K562 (cell line): ENCODE results near the gene CYB561A3. TPM values are rescaled to one million over a fixed set of nuclear protein-coding genes. Genes with fewer than 3 reads are reported as not detected.

Source experiments
- AFF1 ChIP-seq, 2 experiments: fragments of 450-650 bp; IDR thresholded peaks; 2 replicates each; pipeline ENCODE4 v1.6.1; 2018; ENCODE audit warnings: mild to moderate bottlenecking in 2 of 2, low read depth in 1 of 2; ENCODE audit not compliant: partially characterized antibody in 2 of 2
- E2F4 ChIP-seq: sonication (generic); formaldehyde crosslinking; IDR thresholded peaks from 2 replicates; pipeline ENCODE4 v1.8.0; 2022; ENCODE audit warnings: mild to moderate bottlenecking, low read depth, missing genetic modification reagents
- MGA ChIP-seq: fragments of 450-650 bp; IDR thresholded peaks from 2 replicates; pipeline ENCODE4 v1.6.1; 2016; ENCODE audit warnings: mild to moderate bottlenecking, moderate library complexity
- RFX1 ChIP-seq: fragments of 450-650 bp; IDR thresholded peaks from 2 replicates; pipeline ENCODE4 v1.6.1; 2016; ENCODE audit warnings: mild to moderate bottlenecking, moderate library complexity
- SP2 ChIP-seq: IDR thresholded peaks from 2 replicates; pipeline ENCODE4 v1.6.1; 2011; ENCODE audit warnings: mild to moderate bottlenecking, low read depth, low read length, moderate library complexity; ENCODE audit not compliant: poor library complexity, severe bottlenecking; ENCODE audit errors: extremely low read depth
- THRB ChIP-seq: fragments of 450-650 bp; formaldehyde crosslinking; conservative IDR thresholded peaks from 2 replicates; pipeline ENCODE4 v1.4.0; 2022; ENCODE audit warnings: mild to moderate bottlenecking, missing genetic modification characterization
- ZNF12 ChIP-seq: sonication (generic); formaldehyde crosslinking; IDR thresholded peaks from 2 replicates; pipeline ENCODE4 v1.4.0; 2020; ENCODE audit warnings: mild to moderate bottlenecking, missing genetic modification reagents
- polyA plus RNA-seq, 8 experiments: library from polyadenylated mRNA; depleted of rRNA in 4 of 8; stranded (reverse) in 5 of 8; unstranded in 3 of 8; fragments of >200 nt; fragmentation: Nextera tagmentation in 2 of 8; fragmentation: Illumina TruSeq in 1 of 8; extraction: Ambion mirVana in 2 of 8; extraction: Trizol in 1 of 8; gene quantifications; 2 replicates each; pipeline versions ENCODE4 v1.2.1 to v1.2.3, GENCODE V29; 2011 to 2014; ENCODE audit warnings: inconsistent platforms in 1 of 8, missing spikeins in 1 of 8
- total RNA-seq, 7 experiments: library from RNA; depleted of rRNA in 6 of 7; stranded (reverse); fragments of >200 nt in 6 of 7; fragmentation: Illumina TruSeq in 2 of 7; extraction: Trizol in 2 of 7; gene quantifications; 2 replicates each; pipeline versions ENCODE4 v1.2.1 to v1.2.3, GENCODE V29; 2011 to 2021; ENCODE audit warnings: low replicate concordance in 1 of 7

CYB561A3 gene
- total and polyA plus RNA-seq, 9 of the 15 experiments (the other 6 are each of a cell fraction or from before 2014, with no cell fraction given) = 29.2 to 78.9 (median 37.9) TPM

- TF ChIP-seq E2F4 (CRISPR knock-in tag) (peak; percentile 80; the same call in 1 of the 2 replicates), THRB (CRISPR knock-in tag) (peak; percentile 72; the same call in 1 of the 2 replicates), SP2 (peak; percentile 52), RFX1 (peak; percentile 67; the same call in 1 of the 2 replicates), ZNF12 (0 out of 2 replicates have a peak, but pooled peaks have one; percentile 50), MGA (peak; percentile 90), AFF1 (IDR thresholded peaks at IDR 0.05; ENCODE audit: low read depth in 1 of 2, partially characterized antibody in 2 of 2) (peak; percentile 33 to 69)
These were observed at the start of gene CYB561A3, which contains the start of gene TMEM138 (continued) for GRCh38 chr11:61361741-61362541.
